ENCODE results near the gene DTWD2. TPM values are rescaled to one million over a fixed set of nuclear protein-coding genes. Genes with fewer than 3 reads are reported as not detected.
A peak's percentile ranks its signal among the peaks of the same experiment; 100 is the strongest.

The DTWD2 gene, protein sequence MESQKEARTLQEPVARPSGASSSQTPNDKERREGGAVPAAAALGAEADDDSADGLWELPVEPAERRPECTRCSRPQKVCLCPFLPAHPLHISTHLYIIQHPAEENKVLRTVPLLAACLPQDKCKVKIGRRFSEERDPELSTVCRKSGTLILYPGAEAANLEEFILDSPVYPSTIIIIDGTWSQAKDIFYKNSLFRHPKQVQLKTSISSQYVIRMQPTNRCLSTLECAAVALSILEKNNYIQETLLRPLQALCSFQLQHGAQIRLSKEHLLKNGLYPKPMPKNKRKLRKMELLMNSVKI
- total RNA-seq: 3.5 and 8.8 TPM in 2 replicates

DNA sequence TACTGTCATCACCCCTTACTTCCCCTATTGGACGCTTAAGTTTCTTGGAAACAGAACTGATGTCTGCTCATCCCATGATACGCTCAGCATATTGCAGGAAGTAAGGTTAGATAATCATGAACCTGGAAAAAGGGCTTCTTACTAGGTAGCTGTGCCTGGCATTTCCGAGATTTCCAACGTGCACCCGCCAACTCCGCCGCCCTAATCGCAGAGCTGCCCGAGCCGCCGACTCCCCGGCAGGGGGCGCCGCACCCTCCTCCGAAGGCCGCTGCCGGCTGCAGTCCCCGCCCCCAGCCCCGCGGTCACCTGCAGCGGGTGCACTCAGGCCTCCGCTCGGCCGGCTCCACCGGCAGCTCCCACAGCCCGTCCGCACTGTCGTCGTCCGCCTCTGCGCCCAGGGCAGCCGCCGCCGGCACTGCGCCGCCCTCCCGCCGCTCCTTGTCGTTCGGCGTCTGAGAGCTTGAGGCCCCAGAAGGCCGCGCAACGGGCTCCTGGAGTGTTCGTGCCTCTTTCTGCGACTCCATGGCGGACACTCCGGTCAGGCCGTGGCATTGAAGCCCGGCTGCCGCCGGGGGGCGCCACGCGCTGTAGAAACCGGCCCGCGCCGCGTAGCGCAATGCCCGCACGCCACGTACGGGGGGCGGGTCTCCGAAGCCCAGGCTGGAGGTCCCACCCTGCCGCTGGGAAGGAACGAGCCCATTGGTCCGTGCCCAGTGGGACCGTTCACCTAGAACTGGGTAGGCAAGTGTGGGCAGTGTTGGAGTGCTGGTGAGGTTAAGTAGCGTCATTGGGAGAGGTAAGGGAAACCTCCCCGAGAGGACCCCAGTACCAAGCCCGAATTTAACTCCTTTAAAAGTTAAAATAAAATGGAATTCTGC is at the start of gene DTWD2:
Gene DTWD2 (minus strand): TSS at position 560 of the 878 bp plus-strand sequence. CDS start 36 bp downstream, at position 524.
- TF ChIP-seq, protein P1, sequence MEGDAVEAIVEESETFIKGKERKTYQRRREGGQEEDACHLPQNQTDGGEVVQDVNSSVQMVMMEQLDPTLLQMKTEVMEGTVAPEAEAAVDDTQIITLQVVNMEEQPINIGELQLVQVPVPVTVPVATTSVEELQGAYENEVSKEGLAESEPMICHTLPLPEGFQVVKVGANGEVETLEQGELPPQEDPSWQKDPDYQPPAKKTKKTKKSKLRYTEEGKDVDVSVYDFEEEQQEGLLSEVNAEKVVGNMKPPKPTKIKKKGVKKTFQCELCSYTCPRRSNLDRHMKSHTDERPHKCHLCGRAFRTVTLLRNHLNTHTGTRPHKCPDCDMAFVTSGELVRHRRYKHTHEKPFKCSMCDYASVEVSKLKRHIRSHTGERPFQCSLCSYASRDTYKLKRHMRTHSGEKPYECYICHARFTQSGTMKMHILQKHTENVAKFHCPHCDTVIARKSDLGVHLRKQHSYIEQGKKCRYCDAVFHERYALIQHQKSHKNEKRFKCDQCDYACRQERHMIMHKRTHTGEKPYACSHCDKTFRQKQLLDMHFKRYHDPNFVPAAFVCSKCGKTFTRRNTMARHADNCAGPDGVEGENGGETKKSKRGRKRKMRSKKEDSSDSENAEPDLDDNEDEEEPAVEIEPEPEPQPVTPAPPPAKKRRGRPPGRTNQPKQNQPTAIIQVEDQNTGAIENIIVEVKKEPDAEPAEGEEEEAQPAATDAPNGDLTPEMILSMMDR (conservative IDR thresholded peaks at IDR 0.05; ENCODE audit: low read depth, low read length): peak; percentile 67
- DNase-seq (ENCODE audit: low read depth): no peak
- peak within 1 kb of the TSS; percentile 78 for H3K4me3 ChIP-seq (ENCODE audit: low read depth, low read length)

DNA sequence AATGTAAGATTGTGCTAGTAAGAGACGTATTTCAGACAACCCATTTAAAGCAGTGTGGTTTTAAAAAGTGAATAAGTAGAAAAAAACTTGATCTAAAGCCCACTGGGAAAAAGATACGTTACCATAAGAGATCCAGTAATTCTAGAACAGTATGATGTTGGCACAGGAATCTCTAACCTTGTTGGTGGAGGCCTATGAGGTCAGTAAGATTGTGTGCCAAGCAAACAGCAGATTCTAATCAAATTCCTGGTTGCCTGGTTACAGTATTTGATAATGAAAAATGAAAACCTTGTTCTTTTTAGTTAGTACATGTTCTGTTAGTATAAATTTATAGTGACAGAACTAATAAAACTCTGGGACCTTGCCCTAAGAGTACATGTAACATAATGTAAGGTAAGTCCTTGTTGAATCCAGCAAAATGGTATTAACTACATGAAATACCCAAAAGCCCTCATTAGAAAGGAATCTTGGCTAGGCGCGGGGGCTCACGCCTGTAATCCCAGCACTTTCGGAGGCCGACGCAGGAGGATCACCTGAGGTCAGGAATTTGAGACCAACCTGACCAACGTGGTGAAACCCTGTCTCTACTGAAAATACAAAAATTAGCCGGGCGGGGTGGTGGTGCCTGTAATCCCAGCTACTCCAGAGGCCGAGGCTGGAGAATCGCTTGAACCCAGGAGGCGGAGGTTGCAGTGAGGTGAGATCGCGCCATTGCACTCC is 49.3 kb upstream of the DTWD2 start:
- TF ChIP-seq, protein P1 (conservative IDR thresholded peaks at IDR 0.05; ENCODE audit: low read depth, low read length): no peak
- H3K4me3 ChIP-seq (ENCODE audit: low read depth, low read length): no peak overlapping the region
- no peak for DNase-seq (ENCODE audit: low read depth)

DNA sequence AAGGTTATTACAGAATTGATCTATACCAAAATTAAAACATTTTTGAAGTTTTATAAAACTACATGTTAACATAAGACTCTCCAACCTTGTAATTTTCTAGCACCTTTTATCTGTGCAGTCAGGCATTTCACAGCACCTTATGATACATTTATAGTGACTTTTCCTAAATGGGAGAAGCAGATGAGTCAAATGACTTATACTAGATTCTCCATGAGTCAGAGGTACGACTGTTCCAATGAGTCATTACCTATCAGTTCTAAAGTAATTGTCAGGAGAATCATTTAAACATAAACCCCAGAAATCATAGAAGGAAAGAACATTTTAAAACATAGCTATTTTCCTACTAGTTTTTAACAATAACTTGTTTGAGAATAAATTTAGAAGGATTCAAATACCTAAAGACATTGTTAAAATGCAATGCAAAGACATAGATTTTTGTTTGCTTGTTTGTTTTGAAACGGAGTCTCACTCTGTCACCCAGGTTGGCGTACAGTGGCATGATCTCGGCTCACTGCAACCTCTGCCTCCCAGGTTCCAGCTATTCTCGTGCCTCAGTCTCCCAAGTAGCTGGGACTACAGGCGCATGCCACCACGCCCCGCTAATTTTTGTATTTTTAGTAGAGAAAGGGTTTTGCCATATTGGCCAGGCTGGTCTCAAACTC is 47.9 kb upstream of the DTWD2 start:
- DNase-seq (ENCODE audit: low read depth): peak; percentile 52
- no peak overlapping the region for H3K4me3 ChIP-seq (ENCODE audit: low read depth, low read length)

DNA sequence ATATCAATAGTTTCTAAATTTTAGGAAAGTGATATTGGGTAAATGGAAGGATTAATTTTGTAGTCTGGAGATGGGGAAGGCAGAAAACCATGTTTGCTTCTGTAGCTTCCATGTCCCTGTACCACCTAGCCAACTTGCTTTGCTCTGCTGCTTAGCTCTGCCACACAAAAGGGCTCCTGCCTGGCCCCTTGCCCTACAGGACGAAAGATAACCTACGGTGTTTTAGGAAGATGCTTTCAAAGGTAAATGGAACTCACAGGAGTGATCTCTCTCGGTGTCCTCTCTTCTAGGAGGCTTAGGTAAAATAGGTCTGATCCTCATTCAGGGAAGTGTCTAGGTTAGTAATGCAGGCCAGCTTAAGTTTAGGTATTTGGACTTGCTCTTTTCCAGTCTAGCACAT is 44.8 kb upstream of the DTWD2 start:
- H3K4me3 ChIP-seq (ENCODE audit: low read depth, low read length): no peak overlapping the region
- no peak for DNase-seq (ENCODE audit: low read depth)
- TF ChIP-seq, protein P1 (conservative IDR thresholded peaks at IDR 0.05; ENCODE audit: low read depth, low read length): no peak

More for the DNA sequence above, 47.9 kb upstream of the DTWD2 start:
- TF ChIP-seq, protein P1 (conservative IDR thresholded peaks at IDR 0.05; ENCODE audit: low read depth, low read length): no peak

DNA sequence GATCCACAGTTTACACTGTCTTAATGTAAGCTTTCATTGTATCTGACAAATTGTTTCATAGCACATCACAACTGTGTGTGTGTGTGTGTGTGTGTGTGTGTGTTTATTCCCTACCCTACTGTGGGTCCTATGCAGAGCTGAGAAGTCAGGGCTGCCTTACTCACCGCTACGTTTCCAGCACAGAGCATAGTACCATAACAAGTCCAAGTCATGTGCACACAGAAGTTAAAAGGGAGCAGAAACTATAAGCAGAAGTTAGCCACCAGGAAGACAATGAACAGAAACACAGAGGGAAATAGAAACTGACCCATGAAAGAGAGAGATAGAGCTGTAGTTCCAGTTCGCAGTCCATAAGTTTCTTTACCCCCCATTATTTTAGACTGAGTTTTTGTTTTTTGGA is 44.3 kb upstream of the DTWD2 start:
- no peak for DNase-seq (ENCODE audit: low read depth)
- no peak overlapping the region for H3K4me3 ChIP-seq (ENCODE audit: low read depth, low read length)
- TF ChIP-seq, protein P1 (conservative IDR thresholded peaks at IDR 0.05; ENCODE audit: low read depth, low read length): no peak

DNA sequence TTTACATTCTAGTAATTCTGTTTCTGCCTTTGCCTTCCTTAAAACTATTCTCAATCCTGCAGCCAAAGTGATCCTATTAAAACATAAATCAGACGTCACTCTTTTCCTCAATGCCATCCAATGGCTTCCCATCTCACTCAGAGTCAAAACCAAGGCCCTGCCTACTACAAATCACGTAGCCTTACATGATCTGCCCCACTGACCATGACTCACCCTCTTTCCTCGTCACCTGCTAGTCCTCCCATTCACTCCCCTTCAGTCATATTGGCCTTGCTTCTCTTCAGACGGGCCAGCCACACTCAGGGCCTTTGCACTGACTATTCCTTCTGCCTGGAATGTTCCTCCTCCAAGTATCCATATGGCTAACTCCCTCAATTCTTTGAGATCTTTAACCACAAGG is 43.6 kb upstream of the DTWD2 start:
- TF ChIP-seq, protein P1 (conservative IDR thresholded peaks at IDR 0.05; ENCODE audit: low read depth, low read length): no peak
- H3K4me3 ChIP-seq (ENCODE audit: low read depth, low read length): no peak overlapping the region
- DNase-seq (ENCODE audit: low read depth): no peak

All from epithelial cell of proximal tubule (primary cell).